OCI-LY3 (cell line): Measurements from ENCODE around the gene ZSCAN5A.
"Not testable (repeated sequence)": the region's sequence is repeated elsewhere in the genome, so short reads cannot be mapped to it uniquely, and the experiment has no call there.

Experiments
- H2AFZ ChIP-seq: fragments of 200-600, 300-600 bp; shearing (Covaris generic); 2 replicates; pipeline ENCODE4 v1.6.0; 2014; ENCODE audit warnings: antibody characterized with exemption, low read depth, low read length
- H3K27ac ChIP-seq: fragments of 200-600, 300-600 bp; sonication (generic); 2 replicates; pipeline ENCODE4 v1.5.1; 2014; ENCODE audit warnings: mild to moderate bottlenecking, low read length, moderate library complexity, mixed read lengths
- H3K27me3 ChIP-seq: fragments of 200-600, 300-600 bp; sonication (generic); 2 replicates; pipeline ENCODE4 v1.6.1; 2014; ENCODE audit warnings: low read depth, low read length, mixed read lengths
- H3K36me3 ChIP-seq: fragments of 200-600, 300-600 bp; sonication (generic); replicated peaks from 2 replicates; pipeline ENCODE3; 2014; ENCODE audit warnings: low read depth, low read length, mixed read lengths
- H3K4me1 ChIP-seq: fragments of 300-600, 200-600 bp; sonication (generic); 2 replicates; pipeline ENCODE4 v1.6.1; 2014; ENCODE audit warnings: low read length, mixed read lengths
- H3K4me2 ChIP-seq: fragments of 200-600, 300-600 bp; sonication (generic); 2 replicates; pipeline ENCODE4 v1.6.1; 2014; ENCODE audit warnings: low read length, mixed read lengths
- H3K4me3 ChIP-seq: fragments of 300-600, 200-600 bp; sonication (generic); 2 replicates; pipeline ENCODE4 v1.5.1; 2014; ENCODE audit warnings: antibody characterized with exemption, mild to moderate bottlenecking, low read length, moderate library complexity
- H3K79me2 ChIP-seq: fragments of 300-600, 200-600 bp; shearing (Covaris generic); 2 replicates; pipeline ENCODE4 v1.6.1; 2014; ENCODE audit warnings: mild to moderate bottlenecking, low read length, mixed read lengths
- H3K9ac ChIP-seq: fragments of 300-600, 200-600 bp; shearing (Covaris generic); 2 replicates; pipeline ENCODE4 v1.6.0; 2014; ENCODE audit warnings: mild to moderate bottlenecking, low read length, moderate library complexity
- H3K9me3 ChIP-seq: fragments of 200-600, 300-600 bp; shearing (Covaris generic); 2 replicates; pipeline ENCODE4 v1.6.1; 2014; ENCODE audit warnings: low read length, mixed read lengths; ENCODE audit not compliant: insufficient read depth
- H4K20me1 ChIP-seq: fragments of 200-600, 300-600 bp; sonication (generic); 2 replicates; pipeline ENCODE4 v1.6.1; 2016; ENCODE audit warnings: low read length, mixed read lengths; ENCODE audit not compliant: insufficient read depth
- EZH2phosphoT487 ChIP-seq: fragments of 200-600 bp; shearing (Covaris generic); IDR thresholded peaks from 2 replicates; pipeline ENCODE4 v1.6.1; 2018; ENCODE audit warnings: antibody characterized with exemption, mixed run types, low read depth
- TF ChIP-seq, protein P1 (sequence below): fragments of 200-600, 300-600 bp; sonication (generic); IDR thresholded peaks from 2 replicates; pipeline ENCODE4 v1.5.1; 2014; ENCODE audit warnings: antibody characterized with exemption, low read length, low read depth

ZSCAN5A gene

DNA sequence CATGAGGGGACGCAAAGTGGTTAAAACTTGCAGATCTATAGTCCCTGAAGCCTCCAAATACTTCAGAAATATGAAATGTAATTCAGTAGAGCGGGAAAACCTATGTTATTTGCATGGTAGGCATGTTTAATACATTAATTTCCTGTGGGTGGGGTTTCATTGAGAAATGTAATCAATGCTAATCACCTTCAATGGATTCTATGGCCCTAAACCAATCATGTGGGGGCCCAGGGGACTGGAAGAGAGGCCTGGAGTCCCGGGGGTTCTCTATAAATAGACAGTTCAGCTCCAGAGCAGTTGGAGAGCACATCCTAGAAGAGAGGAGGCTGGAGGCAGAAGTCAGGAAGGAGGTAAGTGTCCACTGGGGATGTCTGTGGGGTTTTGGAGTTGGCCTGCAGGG lies 112.7 kb downstream of the ZSCAN5A start, which contains the start of gene ZSCAN5C:
Gene ZSCAN5C (plus strand): TSS at position 301 of the 400 bp plus-strand sequence. CDS start 3,641 bp downstream, outside the sequence.
- TF ChIP-seq, protein P1, sequence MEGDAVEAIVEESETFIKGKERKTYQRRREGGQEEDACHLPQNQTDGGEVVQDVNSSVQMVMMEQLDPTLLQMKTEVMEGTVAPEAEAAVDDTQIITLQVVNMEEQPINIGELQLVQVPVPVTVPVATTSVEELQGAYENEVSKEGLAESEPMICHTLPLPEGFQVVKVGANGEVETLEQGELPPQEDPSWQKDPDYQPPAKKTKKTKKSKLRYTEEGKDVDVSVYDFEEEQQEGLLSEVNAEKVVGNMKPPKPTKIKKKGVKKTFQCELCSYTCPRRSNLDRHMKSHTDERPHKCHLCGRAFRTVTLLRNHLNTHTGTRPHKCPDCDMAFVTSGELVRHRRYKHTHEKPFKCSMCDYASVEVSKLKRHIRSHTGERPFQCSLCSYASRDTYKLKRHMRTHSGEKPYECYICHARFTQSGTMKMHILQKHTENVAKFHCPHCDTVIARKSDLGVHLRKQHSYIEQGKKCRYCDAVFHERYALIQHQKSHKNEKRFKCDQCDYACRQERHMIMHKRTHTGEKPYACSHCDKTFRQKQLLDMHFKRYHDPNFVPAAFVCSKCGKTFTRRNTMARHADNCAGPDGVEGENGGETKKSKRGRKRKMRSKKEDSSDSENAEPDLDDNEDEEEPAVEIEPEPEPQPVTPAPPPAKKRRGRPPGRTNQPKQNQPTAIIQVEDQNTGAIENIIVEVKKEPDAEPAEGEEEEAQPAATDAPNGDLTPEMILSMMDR, result no peak
- no peak for TF ChIP-seq EZH2phosphoT487

DNA sequence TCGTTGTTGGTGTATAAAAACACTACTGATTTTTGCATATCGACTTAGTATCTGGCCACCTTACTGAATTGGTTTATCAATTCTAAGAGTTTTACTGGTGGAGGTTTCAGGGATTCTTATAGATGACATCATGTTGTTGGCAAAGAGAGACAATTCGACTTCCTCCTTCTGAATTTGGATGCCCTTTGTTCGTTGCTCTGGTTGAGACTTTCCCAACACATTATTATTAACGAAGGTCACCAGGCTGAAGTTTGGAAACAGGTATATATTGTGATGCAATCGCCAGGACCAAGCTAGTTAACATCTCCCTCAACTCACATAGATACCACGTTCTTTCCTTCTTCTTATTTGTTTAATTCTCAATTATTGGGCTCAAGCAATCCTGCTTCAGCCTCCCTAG lies 115.0 kb downstream of the ZSCAN5A start:
- Histone ChIP-seq H4K20me1 (no peaks in the 10 kb centered on the region), H2AFZ (no peak overlapping the region), H3K9ac (no peak overlapping the region), H3K27me3 (peaks cover 9% of the 10 kb centered on the region; the same call in 1 of the 2 replicates), H3K4me1 (no peaks in the 10 kb centered on the region), H3K9me3 (no peaks in the 10 kb centered on the region), H3K27ac (no peak overlapping the region), H3K4me3 (no peak overlapping the region), H3K79me2 (no peaks in the 10 kb centered on the region), H3K36me3 (no peaks in the 10 kb centered on the region), H3K4me2 (no peak overlapping the region)
- TF ChIP-seq, protein P1, result no peak
- no peak for TF ChIP-seq EZH2phosphoT487

More for the DNA sequence above, 112.7 kb downstream of the ZSCAN5A start, which contains the start of gene ZSCAN5C:
- H4K20me1 ChIP-seq, result no peaks in the 10 kb centered on the region
- no peak within 1 kb of the TSS for H3K27ac ChIP-seq
- H3K9ac ChIP-seq, result no peak within 1 kb of the TSS
- H3K79me2 ChIP-seq, result no peaks in the 10 kb centered on the region
- H3K27me3 ChIP-seq, result peaks cover 14% of the 10 kb centered on the region; the same call in 1 of the 2 replicates
- H3K4me2 ChIP-seq, result no peak within 1 kb of the TSS
- no peaks in the 10 kb centered on the region for H3K4me1 ChIP-seq
- no peaks in the 10 kb centered on the region for H3K9me3 ChIP-seq
- H3K36me3 ChIP-seq, result no peaks in the 10 kb centered on the region
- H2AFZ ChIP-seq, result no peak within 1 kb of the TSS
- H3K4me3 ChIP-seq, result no peak within 1 kb of the TSS

DNA sequence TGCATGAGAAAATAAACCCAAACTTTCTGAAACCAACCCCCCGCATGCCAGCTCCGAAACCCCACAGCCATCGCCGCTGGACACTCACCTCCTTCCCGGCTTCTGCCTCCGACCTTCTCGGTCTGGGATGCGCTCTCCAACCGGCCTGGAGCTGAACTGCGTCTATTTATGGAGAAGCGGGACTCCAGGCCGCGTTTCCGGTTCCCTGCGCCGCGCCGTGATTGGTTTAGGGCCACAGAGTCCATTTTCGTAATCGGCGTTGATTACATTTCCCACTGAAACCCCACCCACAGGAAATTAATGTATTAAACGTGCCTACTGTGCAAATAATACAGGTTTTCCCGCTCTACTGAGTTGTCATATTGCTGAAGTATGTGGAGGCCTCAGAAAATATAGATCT lies 117.0 kb downstream of the ZSCAN5A start, which contains the start of gene ZSCAN5B:
Gene ZSCAN5B (minus strand): TSS at position 138 of the 400 bp plus-strand sequence. CDS start 4,731 bp downstream, outside the sequence.
- H2AFZ ChIP-seq, H3K79me2 ChIP-seq, H3K4me2 ChIP-seq, H3K9me3 ChIP-seq, H3K27ac ChIP-seq, H3K4me1 ChIP-seq, H3K36me3 ChIP-seq, H3K4me3 ChIP-seq, H3K9ac ChIP-seq, H4K20me1 ChIP-seq: not testable (repeated sequence)
- peaks cover 11% of the 10 kb centered on the region for H3K27me3 ChIP-seq

DNA sequence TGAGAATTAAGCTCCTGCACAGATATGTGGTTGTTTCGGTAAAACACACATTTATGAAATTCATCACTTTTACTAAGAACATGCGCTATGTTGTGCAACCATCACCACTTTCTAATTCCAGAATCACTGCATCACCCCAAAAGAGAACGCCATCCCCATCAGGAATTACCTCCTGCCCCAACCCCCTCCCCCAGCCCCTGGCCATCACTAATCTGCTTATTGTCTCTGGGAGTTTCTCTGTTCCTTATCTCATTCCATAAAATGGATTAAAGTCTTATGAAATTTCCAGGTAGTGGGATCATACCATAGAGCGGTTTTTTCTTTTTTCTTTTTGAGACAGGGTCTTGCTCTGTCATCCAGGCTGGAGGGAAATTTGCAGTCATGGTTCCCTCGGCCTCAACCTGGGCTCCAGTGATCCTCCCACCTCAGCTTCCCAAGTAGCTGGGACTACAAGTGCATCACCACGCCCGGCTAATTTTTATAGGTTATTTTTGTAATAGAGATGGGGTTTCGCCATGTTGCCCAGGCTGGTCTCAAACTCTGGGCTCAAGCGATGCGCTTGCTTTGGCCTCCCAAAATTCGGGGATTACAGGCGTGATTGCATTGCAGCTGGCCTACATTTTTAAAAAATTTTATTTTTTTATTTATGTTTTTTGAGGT lies 120.5 kb downstream of the ZSCAN5A start:
- Histone ChIP-seq H3K4me3 (no peak overlapping the region), H4K20me1 (no peaks in the 10 kb centered on the region), H3K4me2 (no peak overlapping the region), H2AFZ (no peak overlapping the region), H3K9me3 (no peaks in the 10 kb centered on the region), H3K9ac (no peak overlapping the region), H3K27me3 (peaks cover 5% of the 10 kb centered on the region; the same call in 1 of the 2 replicates), H3K4me1 (no peaks in the 10 kb centered on the region), H3K27ac (no peak overlapping the region), H3K79me2 (no peaks in the 10 kb centered on the region), H3K36me3 (no peaks in the 10 kb centered on the region)
- TF ChIP-seq, protein P1, result no peak
- TF ChIP-seq EZH2phosphoT487, result no peak
